ENCODE results near the gene COL5A1. TPM values are rescaled to one million over a fixed set of nuclear protein-coding genes. Genes with fewer than 3 reads are reported as not detected.

COL5A1 gene
- total and polyA plus RNA-seq, 2 donors (not counting 1 experiment from before 2014, with no cell fraction given): 72.8 to 109 TPM

- no peak overlapping the region for H2AFZ ChIP-seq (ENCODE audit: low read length)
- no peaks in the 10 kb centered on the region for H3K9me3 ChIP-seq (ENCODE audit: control insufficient read depth, insufficient read depth, low read depth, low read length)
- no peak overlapping the region for H3K27ac ChIP-seq (ENCODE audit: insufficient read depth, low read length)
- no peaks in the 10 kb centered on the region for H4K20me1 ChIP-seq (ENCODE audit: control insufficient read depth, extremely low read depth, insufficient read depth, low read length)
- no peak overlapping the region for H3K9ac ChIP-seq (ENCODE audit: insufficient read depth, low read length)
- no peak for DNase-seq (ENCODE audit: low read depth in 2 of 2)
- H3K27me3 ChIP-seq (ENCODE audit: control insufficient read depth, insufficient read depth, low read length): no peaks in the 10 kb centered on the region
- TF ChIP-seq CTCF (conservative IDR thresholded peaks at IDR 0.05 in 1 of 2, IDR thresholded peaks at IDR 0.05 in 1 of 2; ENCODE audit: low read depth in 1 of 2, low read length in 2 of 2): no peak
- no peak for TF ChIP-seq EZH2 (IDR thresholded peaks at IDR 0.05; ENCODE audit: low read length, missing control alignments)
- no peak overlapping the region for H3K4me3 ChIP-seq (replicated peaks in 1 of 4; ENCODE audit: control extremely low read depth in 1 of 4, insufficient read depth in 1 of 4, low read depth in 3 of 4, low read length in 4 of 4)
- no peaks in the 10 kb centered on the region for H3K4me1 ChIP-seq (ENCODE audit: control insufficient read depth, extremely low read depth, insufficient read depth, low read length)
- peaks cover 36% of the 10 kb centered on the region for H3K36me3 ChIP-seq (ENCODE audit: control insufficient read depth, insufficient read depth, low read length)
- no peaks in the 10 kb centered on the region for H3K79me2 ChIP-seq (ENCODE audit: control insufficient read depth, insufficient read depth, low read length)
- H3K4me2 ChIP-seq (ENCODE audit: extremely low read depth, insufficient read depth, low read length): no peak overlapping the region
Measured at GRCh38 chr9:134755221-134755907, 113.8 kb downstream of the COL5A1 start.

- Histone ChIP-seq H3K79me2 (ENCODE audit: control insufficient read depth, insufficient read depth, low read length) (no peaks in the 10 kb centered on the region), H3K9ac (ENCODE audit: insufficient read depth, low read length) (no peak overlapping the region), H3K36me3 (ENCODE audit: control insufficient read depth, insufficient read depth, low read length) (peaks cover 38% of the 10 kb centered on the region), H4K20me1 (ENCODE audit: control insufficient read depth, extremely low read depth, insufficient read depth, low read length) (no peaks in the 10 kb centered on the region), H2AFZ (ENCODE audit: low read length) (no peak overlapping the region), H3K27me3 (ENCODE audit: control insufficient read depth, insufficient read depth, low read length) (no peaks in the 10 kb centered on the region), H3K4me1 (ENCODE audit: control insufficient read depth, extremely low read depth, insufficient read depth, low read length) (no peaks in the 10 kb centered on the region), H3K27ac (ENCODE audit: insufficient read depth, low read length) (no peak overlapping the region), H3K4me3 (replicated peaks in 1 of 4; ENCODE audit: control extremely low read depth in 1 of 4, insufficient read depth in 1 of 4, low read depth in 3 of 4, low read length in 4 of 4) (no peak overlapping the region), H3K4me2 (ENCODE audit: extremely low read depth, insufficient read depth, low read length) (no peak overlapping the region), H3K9me3 (ENCODE audit: control insufficient read depth, insufficient read depth, low read depth, low read length) (no peaks in the 10 kb centered on the region)
- TF ChIP-seq EZH2 (IDR thresholded peaks at IDR 0.05; ENCODE audit: low read length, missing control alignments) (no peak), CTCF (conservative IDR thresholded peaks at IDR 0.05 in 1 of 2, IDR thresholded peaks at IDR 0.05 in 1 of 2; ENCODE audit: low read depth in 1 of 2, low read length in 2 of 2) (no peak)
- no peak for DNase-seq (ENCODE audit: low read depth in 2 of 2)
Measured at GRCh38 chr9:134756098-134756497, 114.5 kb downstream of the COL5A1 start.

GRCh38 chr9:134757216-134757975 lies 115.8 kb downstream of the COL5A1 start:
- H3K9ac ChIP-seq (ENCODE audit: insufficient read depth, low read length): no peak overlapping the region
- TF ChIP-seq EZH2 (IDR thresholded peaks at IDR 0.05; ENCODE audit: low read length, missing control alignments) (no peak), CTCF (conservative IDR thresholded peaks at IDR 0.05 in 1 of 2, IDR thresholded peaks at IDR 0.05 in 1 of 2; ENCODE audit: low read depth in 1 of 2, low read length in 2 of 2) (no peak)
- no peak for DNase-seq (ENCODE audit: low read depth in 2 of 2)
- no peaks in the 10 kb centered on the region for H3K27me3 ChIP-seq (ENCODE audit: control insufficient read depth, insufficient read depth, low read length)
- H3K4me2 ChIP-seq (ENCODE audit: extremely low read depth, insufficient read depth, low read length): no peak overlapping the region
- H3K27ac ChIP-seq (ENCODE audit: insufficient read depth, low read length): no peak overlapping the region
- no peaks in the 10 kb centered on the region for H3K4me1 ChIP-seq (ENCODE audit: control insufficient read depth, extremely low read depth, insufficient read depth, low read length)
- no peak overlapping the region for H2AFZ ChIP-seq (ENCODE audit: low read length)
- no peak overlapping the region for H3K4me3 ChIP-seq (replicated peaks in 1 of 4; ENCODE audit: control extremely low read depth in 1 of 4, insufficient read depth in 1 of 4, low read depth in 3 of 4, low read length in 4 of 4)
- no peaks in the 10 kb centered on the region for H3K9me3 ChIP-seq (ENCODE audit: control insufficient read depth, insufficient read depth, low read depth, low read length)
- no peaks in the 10 kb centered on the region for H4K20me1 ChIP-seq (ENCODE audit: control insufficient read depth, extremely low read depth, insufficient read depth, low read length)
- peaks cover 50% of the 10 kb centered on the region for H3K36me3 ChIP-seq (ENCODE audit: control insufficient read depth, insufficient read depth, low read length)
- H3K79me2 ChIP-seq (ENCODE audit: control insufficient read depth, insufficient read depth, low read length): no peaks in the 10 kb centered on the region

Measured in fibroblast of lung (primary cell).